DOHH2 (cell line): ENCODE data around the gene ATP6V0B.

Source experiments
- CTCF ChIP-seq: fragments of 200-600 bp; sonication (generic); IDR thresholded peaks from one replicate; pipeline ENCODE4 v1.5.1; 2014; ENCODE audit warnings: antibody characterized with exemption, mild to moderate bottlenecking, low read depth, low read length; ENCODE audit not compliant: poor library complexity, severe bottlenecking
- EZH2phosphoT487 ChIP-seq: fragments of 200-600 bp; sonication (generic); IDR thresholded peaks from 2 replicates; pipeline ENCODE4 v1.6.1; 2017; ENCODE audit warnings: borderline replicate concordance, mild to moderate bottlenecking, antibody characterized with exemption, low read length, moderate library complexity, mixed read lengths

DNA sequence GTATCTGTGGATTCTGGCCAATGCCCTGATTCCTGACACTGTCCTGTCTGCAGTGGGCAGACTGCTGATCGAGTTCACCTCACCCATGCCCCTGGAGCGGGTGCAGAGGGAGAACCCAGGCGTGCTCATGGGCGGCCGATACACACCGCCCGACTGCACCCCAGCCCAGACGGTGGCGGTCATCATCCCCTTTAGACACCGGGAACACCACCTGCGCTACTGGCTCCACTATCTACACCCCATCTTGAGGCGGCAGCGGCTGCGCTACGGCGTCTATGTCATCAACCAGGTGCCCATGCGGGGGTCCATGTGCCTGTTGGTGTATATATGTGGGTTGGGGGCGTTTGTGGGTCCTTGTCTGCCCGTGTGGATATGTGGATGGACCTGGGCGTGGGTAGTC lies 6.9 kb downstream of the ATP6V0B start:
- TF ChIP-seq CTCF, result no peak
- no peak for TF ChIP-seq EZH2phosphoT487
